A549 (cell line): ENCODE data around the gene SERPINB2.

Experiments used
- CTCF ChIP-seq: fragments of >200 bp; sonication (Bioruptor Twin); formaldehyde crosslinking; IDR thresholded peaks from 3 replicates; pipeline ENCODE4 v1.5.1; 2016
- PHF8 ChIP-seq: fragments of 200-600 bp; sonication (generic); IDR thresholded peaks from 2 replicates; pipeline ENCODE4 v1.6.1; 2016; ENCODE audit warnings: low read depth, mild to moderate bottlenecking, antibody characterized with exemption, moderate library complexity, borderline replicate concordance
- POLR2A ChIP-seq: IDR thresholded peaks from 2 replicates; pipeline ENCODE4 v1.6.1; 2012; ENCODE audit warnings: mild to moderate bottlenecking, low read length
- RCOR1 ChIP-seq: fragments of 150-350 bp; IDR thresholded peaks from 2 replicates; pipeline ENCODE4 v1.6.1; 2014; ENCODE audit warnings: antibody characterized with exemption, low read length, low read depth
- REST ChIP-seq: fragments of 200-600 bp; sonication (generic); IDR thresholded peaks from 2 replicates; pipeline ENCODE4 v1.6.1; 2016; ENCODE audit warnings: antibody characterized with exemption, mild to moderate bottlenecking, moderate library complexity

- TF ChIP-seq REST (no peak), CTCF (no peak), POLR2A (no peak), PHF8 (no peak), RCOR1 (no peak)
These were observed 63.8 kb downstream of the SERPINB2 start for GRCh38 chr18:63951302-63951705.
